Hepatocyte (in vitro differentiated cells): ENCODE data around the gene SPTAN1.

Experiments used
- CTCF ChIP-seq: fragments of 200-600 bp; sonication (generic); IDR thresholded peaks from 2 replicates; pipeline ENCODE4 v1.5.1; 2016; ENCODE audit warnings: antibody characterized with exemption, mild to moderate bottlenecking; ENCODE audit not compliant: poor library complexity
- EZH2phosphoT487 ChIP-seq: fragments of 200-600 bp; sonication (generic); IDR thresholded peaks from one replicate; pipeline ENCODE4 v1.6.1; 2018; ENCODE audit warnings: antibody characterized with exemption, mild to moderate bottlenecking, low read depth, moderate library complexity; ENCODE audit not compliant: unreplicated experiment, severe bottlenecking

DNA sequence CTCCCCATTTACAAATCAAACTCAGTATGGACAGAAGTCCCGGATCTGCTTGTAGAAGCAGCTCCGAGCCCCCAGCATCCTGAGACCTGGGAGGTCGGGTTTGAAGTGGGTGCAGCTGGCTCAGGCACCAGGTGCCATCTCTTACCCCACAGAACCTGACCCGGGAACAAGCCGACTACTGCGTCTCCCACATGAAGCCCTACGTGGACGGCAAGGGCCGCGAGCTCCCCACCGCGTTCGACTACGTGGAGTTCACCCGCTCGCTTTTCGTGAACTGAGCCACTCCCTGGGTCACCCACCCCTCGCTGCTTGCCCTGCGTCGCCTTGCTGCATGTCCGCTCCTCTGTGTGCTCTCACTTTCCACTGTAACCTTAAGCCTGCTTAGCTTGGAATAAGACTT lies 80.7 kb downstream of the SPTAN1 start:
- TF ChIP-seq CTCF (no peak), EZH2phosphoT487 (no peak)
